Measurements from ENCODE around the gene DEFB124.
"Not testable (repeated sequence)": the region's sequence is repeated elsewhere in the genome, so short reads cannot be mapped to it uniquely, and the experiment has no call there.

Gene DEFB124

DNA sequence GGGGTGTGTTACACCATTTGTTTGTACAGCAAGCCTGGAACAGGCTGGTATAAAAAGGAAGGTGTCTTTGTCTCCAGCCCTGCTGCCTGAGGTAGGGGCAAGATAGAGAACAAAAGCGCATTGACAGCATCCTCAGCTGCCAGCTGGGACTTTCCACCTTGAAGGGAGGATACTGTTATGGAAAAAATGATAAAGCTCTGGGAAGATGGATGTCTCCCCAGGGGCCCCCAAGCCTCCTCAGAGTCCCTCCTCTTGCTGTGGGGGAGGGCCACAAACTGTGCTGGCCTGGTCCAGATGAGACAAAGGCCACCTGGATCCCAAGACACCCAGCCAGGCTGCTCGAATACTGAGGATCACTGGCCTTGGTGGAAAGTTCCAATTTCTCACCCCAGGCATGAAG is 13.2 kb upstream of the DEFB124 start:
- no peak for DNase-seq (ENCODE audit: low spot score)

DNA sequence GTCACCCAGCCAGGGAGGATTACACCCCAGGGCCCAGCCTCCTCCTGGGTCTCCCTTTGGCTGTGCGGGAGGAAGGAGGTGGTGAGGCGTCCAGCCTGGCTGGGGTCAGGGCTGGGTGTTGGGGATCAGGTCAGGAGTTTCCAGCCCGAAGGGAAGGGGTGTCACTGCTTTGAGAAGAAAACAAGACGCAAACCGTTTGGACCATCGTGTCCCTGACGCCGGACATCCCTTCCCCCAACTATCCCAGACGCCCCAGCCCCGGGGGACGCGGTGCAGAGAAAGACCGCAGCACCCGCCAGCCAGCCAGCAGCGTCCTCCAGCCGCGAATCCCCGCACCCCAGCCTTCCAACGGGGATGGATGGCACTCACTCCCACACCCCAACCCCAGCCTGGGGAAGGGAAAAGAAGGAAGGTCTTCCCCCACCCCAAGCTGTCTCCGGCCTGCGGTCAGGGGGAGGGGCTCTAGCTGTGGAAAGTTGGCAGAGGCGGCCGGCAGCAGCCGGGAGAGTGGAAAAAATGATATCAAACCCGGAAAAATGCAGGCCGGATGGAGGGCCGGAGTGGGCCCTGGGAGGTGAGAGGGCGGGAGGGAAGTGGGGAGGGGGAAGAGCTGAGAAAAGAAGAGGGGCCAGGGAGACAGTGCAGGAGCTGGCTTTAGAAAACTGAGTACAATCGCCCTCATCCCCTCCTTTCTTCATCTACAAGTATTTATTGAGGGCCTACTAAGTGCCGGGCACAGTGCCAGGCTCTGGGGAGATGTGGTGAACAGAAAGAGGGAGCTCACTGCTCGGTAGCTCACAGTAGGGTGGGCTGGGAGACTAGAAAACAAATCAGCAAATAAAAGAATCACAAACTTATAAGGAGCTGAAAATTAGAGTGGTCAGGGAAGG is 10.8 kb upstream of the DEFB124 start:
- no peak for DNase-seq (ENCODE audit: low spot score)

GRCh38 chr20:31484001-31484400 is 9.1 kb upstream of the DEFB124 start:
- DNase-seq (ENCODE audit: low spot score), result no peak

- DNase-seq (ENCODE audit: low spot score), result no peak
Measured at GRCh38 chr20:31476643-31477215, 1.8 kb upstream of the DEFB124 start.

- DNase-seq (ENCODE audit: low spot score), result no peak
Measured at GRCh38 chr20:31476294-31476585, 1.3 kb upstream of the DEFB124 start.

GRCh38 chr20:31475472-31476293 is 756 bp upstream of the DEFB124 start:
- DNase-seq (ENCODE audit: low spot score), result no peak

DNA sequence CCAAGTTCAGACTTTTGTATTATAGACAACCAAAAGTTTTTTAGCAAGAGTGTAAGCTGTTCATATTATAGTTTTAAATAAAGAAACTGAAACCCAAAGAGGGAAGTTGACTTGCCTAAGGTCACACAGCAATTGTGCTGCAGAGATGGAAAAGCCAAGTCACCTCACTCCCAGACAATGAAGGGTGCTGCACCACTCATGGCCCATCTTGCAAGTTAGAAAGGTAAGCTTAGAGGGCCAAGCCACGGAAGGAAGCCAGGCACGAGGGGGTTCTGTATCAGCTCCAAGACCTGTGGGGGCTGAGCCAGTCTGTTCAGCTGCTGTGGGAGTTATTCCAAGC is 860 bp downstream of the DEFB124 start:
- DNase-seq (ENCODE audit: low spot score), result no peak

DNA sequence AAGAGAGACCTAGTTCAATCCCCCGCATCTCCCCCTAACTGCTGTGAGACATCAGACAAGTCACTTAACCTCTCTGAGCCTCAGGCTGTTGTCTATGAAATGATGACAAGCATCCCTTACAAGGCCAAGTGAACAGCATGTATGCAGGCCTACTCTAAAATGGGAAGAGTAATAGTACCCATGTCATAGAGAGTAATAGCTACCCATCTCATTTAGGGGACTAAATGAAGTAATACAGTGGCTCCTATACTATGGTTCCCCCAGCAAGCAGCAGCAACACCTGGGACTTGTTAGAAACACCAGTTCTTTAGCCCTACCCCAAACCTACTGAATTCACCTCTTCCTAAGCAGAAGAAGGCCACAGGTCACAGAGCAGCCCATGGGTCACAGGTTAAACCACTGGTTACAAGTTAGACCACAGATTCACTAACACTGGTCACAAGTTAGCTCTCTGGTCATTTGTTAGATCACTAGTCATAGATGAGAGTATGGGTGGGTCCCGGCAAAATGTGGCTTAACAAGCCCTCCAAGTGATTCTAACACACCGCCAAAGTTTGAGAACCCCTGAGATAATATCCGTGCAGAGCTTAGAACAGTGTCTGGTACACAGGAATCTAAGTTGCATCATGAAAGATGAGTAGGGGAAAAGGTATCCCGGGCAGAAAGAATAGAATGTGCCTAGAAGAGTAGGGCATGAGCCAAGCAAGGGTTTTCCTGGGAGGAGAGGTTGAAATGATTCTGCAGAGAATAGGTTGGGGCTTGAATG is 1.4 kb downstream of the DEFB124 start:
- DNase-seq (ENCODE audit: low spot score), result no peak

- no peak for DNase-seq (ENCODE audit: low spot score)
Measured at GRCh38 chr20:31472395-31473330, 2.3 kb downstream of the DEFB124 start.

GRCh38 chr20:31470946-31471345 is 4.0 kb downstream of the DEFB124 start:
- not testable (repeated sequence) for DNase-seq (ENCODE audit: low spot score)

DNA sequence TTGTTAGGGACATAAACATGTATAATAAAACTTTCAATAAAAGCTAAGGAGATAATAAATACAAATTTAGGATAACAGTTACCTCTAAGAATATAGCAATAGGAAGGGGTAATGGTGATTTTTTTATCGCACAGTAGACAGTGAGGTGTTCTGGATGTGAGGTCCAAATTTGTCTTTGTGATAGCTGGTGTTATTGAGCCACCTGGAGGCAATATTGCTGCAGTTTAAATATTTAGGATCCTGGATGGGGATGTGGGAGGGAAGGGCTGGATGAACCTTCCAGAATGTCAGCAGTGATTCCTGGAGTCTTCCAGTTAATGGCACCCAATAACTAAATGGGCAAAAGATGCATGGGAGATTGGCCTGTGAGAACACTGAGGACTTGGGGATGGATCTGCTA is 20.6 kb downstream of the DEFB124 start:
- no peak for DNase-seq (ENCODE audit: low spot score)

DNA sequence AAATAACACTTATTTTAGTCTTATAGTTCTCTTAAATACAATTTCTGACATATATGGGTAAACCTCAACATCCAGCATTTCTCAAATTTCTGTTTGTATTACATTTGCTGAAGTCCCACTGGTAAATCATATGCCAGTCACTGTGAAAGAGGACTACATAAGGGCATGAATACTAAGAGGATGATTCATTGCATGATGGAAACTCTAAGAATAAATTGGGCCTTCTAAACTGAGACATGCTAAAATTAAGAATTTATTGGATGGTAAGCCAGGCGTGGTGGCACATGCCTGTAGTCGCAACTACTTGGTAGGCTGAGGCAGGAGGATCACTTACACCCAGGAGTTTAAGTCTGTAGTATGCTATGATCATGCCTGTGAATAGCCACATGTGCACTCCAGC is 22.4 kb downstream of the DEFB124 start:
- DNase-seq (ENCODE audit: low spot score), result no peak

DNA sequence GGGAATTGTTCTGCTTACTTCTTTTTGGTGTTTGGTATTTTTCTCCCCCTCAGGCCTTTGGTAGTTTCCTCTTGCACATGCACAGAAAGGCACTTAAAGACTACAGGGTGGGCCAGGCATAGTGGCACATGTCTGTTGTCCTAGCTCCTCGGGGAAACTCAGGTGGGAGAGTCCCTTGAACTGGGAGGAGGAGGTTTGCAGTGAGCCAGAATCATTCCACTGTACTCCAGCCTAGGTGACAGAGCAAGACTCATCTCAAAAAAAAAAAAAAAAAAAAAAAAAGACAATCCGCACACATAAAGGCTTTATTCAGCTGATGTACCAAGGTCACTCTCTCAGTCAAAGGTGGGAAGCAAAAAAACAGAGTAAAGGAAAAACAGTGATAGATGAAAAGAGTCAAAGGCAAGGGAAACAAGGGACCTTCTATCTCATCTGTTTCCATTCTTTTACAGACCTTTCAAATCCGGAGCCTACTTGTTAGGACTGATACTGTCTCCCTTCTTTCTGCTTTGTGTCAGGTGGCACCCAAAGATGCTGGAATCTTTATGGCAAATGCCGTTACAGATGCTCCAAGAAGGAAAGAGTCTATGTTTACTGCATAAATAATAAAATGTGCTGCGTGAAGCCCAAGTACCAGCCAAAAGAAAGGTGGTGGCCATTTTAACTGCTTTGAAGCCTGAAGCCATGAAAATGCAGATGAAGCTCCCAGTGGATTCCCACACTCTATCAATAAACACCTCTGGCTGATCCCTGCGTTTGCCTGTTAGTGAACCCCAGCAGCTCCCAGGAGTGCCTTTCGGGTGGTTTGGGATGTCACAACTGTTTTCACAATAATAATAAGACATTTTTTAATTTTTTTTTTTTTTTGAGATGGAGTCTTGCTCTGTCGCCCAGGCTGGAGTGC is 25.2 kb downstream of the DEFB124 start:
- DNase-seq (ENCODE audit: low spot score), result no peak

- no peak for DNase-seq (ENCODE audit: low spot score)
Measured at GRCh38 chr20:31446084-31446819, 28.7 kb downstream of the DEFB124 start.

GRCh38 chr20:31440012-31440659 is 34.8 kb downstream of the DEFB124 start, which contains the start of gene DEFB123:
Gene DEFB123, plus strand, starts transcription at chr20:31440632. Its CDS starts 67 bp downstream, at chr20:31440699.
- no peak for DNase-seq (ENCODE audit: low spot score)

GRCh38 chr20:31430568-31431115 is 44.3 kb downstream of the DEFB124 start:
- DNase-seq (ENCODE audit: low spot score), result no peak

- not testable (repeated sequence) for DNase-seq (ENCODE audit: low spot score)
Measured at GRCh38 chr20:31427576-31427975, 47.4 kb downstream of the DEFB124 start.

- not testable (repeated sequence) for DNase-seq (ENCODE audit: low spot score)
Measured at GRCh38 chr20:31426891-31427551, 47.9 kb downstream of the DEFB124 start.

Data from Ammon's horn (tissue), 1 donor.